Gastrocnemius medialis (tissue), 4 donors: ENCODE results near the gene SLC25A25. TPM values are rescaled to one million over a fixed set of nuclear protein-coding genes. Genes with fewer than 3 reads are reported as not detected.

ENCODE experiments used
- ATAC-seq, 2 donors: fragments of 150-250 bp; one replicate each; pipeline ENCODE4 v1.9.1; 2016
- DNase-seq, 2 donors: peaks; one replicate each; pipeline ENCODE4 v3.0.0-alpha.2; 2019
- H3K27ac ChIP-seq, 4 donors: fragments of 200-600 bp; sonication (generic); 1 replicate in 1 of 4; 2 replicates in 3 of 4; pipeline ENCODE4 v1.5.1; 2016 to 2018; ENCODE audit warnings: mild to moderate bottlenecking in 2 of 4, moderate library complexity in 1 of 4
- H3K27me3 ChIP-seq, 3 donors: fragments of 200-600 bp; sonication (generic) in 2 of 3; 1 replicate in 1 of 3; 2 replicates in 2 of 3; pipeline versions ENCODE4 v1.5.1 to v1.6.0; 2016 to 2019; ENCODE audit warnings: mild to moderate bottlenecking in 1 of 3, moderate library complexity in 1 of 3
- H3K36me3 ChIP-seq, 2 donors: fragments of 200-600 bp; sonication (generic) in 1 of 2; one replicate each; pipeline ENCODE4 v1.5.1; 2017 to 2018
- H3K4me1 ChIP-seq, 2 donors: fragments of 200-600 bp; sonication (generic) in 1 of 2; one replicate each; pipeline ENCODE4 v1.5.1; 2016 to 2017; ENCODE audit warnings: mild to moderate bottlenecking in 2 of 2
- H3K4me3 ChIP-seq, 4 donors: fragments of 200-600 bp; sonication (generic) in 3 of 4; 1 replicate in 1 of 4; 2 replicates in 3 of 4; pipeline ENCODE4 v1.5.1; 2016 to 2019; ENCODE audit warnings: mild to moderate bottlenecking in 2 of 4
- H3K9me3 ChIP-seq, 3 donors: fragments of 200-600 bp; sonication (generic) in 2 of 3; 1 replicate in 1 of 3; 2 replicates in 2 of 3; pipeline ENCODE4 v1.5.1; 2016 to 2019
- CTCF ChIP-seq, 5 experiments: fragments of 450-650 bp in 3 of 5; fragments of 200-600 bp in 2 of 5; sonication (generic) in 2 of 5; IDR thresholded peaks in 4 of 5; conservative IDR thresholded peaks in 1 of 5; 1 replicate in 4 of 5; 2 replicates in 1 of 5; pipeline ENCODE4 v1.5.1; 2016 to 2019; ENCODE audit warnings: antibody characterized with exemption in 5 of 5, mild to moderate bottlenecking in 3 of 5, moderate library complexity in 3 of 5
- POLR2A ChIP-seq, 2 donors: fragments of 450-650 bp; IDR thresholded peaks; one replicate each; pipeline ENCODE4 v1.6.1; 2017; ENCODE audit warnings: antibody characterized with exemption in 2 of 2, mild to moderate bottlenecking in 2 of 2, moderate library complexity in 2 of 2
- in situ Hi-C, 4 donors: fragments of 200-750 bp; cut with MboI; loops; one replicate each; pipeline versions ENCODE4 v1.15.0 to v1.8.0; 2017; ENCODE audit warnings: low sequenced_read_pairs in 4 of 4
- intact Hi-C: fragments of 100-400 bp; cut with DNase I; formaldehyde crosslinking; loops from one replicate; pipeline ENCODE4 v1.15.1; 2023; ENCODE audit warnings: low total_unique reads
- total RNA-seq, 4 donors: library from RNA; depleted of rRNA; stranded (reverse); fragments of >200 nt; gene quantifications; one replicate each; pipeline versions ENCODE4 v1.1.0 to v1.2.3, GENCODE V29; 2016

SLC25A25 gene
- total RNA-seq, 4 donors from 2014 or later, result 26.9 to 98.7 (median 46.0) TPM

GRCh38 chr9:128149951-128150593, 82.0 kb downstream of the SLC25A25 start:
- no peak overlapping the region for H3K27ac ChIP-seq
- peaks cover 0 to 8% of the 10 kb centered on the region in 2 donors for H3K4me1 ChIP-seq
- ATAC-seq, result no peak
- no peak overlapping the region for H3K4me3 ChIP-seq
- no peaks in the 10 kb centered on the region for H3K36me3 ChIP-seq
- TF ChIP-seq POLR2A (IDR thresholded peaks at IDR 0.05), result no peak
- no peak for TF ChIP-seq CTCF (IDR thresholded peaks at IDR 0.05 in 4 of 5, conservative IDR thresholded peaks at IDR 0.05 in 1 of 5)
- H3K9me3 ChIP-seq, result no peaks in the 10 kb centered on the region
- intact Hi-C loops, result no loop called here
- in situ Hi-C loops, result no loop called here
- no peaks in the 10 kb centered on the region for H3K27me3 ChIP-seq
- no peak for DNase-seq

GRCh38 chr9:128150594-128151308, 82.7 kb downstream of the SLC25A25 start:
- no peak for DNase-seq
- TF ChIP-seq CTCF (IDR thresholded peaks at IDR 0.05 in 4 of 5, conservative IDR thresholded peaks at IDR 0.05 in 1 of 5), result no peak
- TF ChIP-seq POLR2A (IDR thresholded peaks at IDR 0.05), result no peak
- H3K36me3 ChIP-seq, result no peaks in the 10 kb centered on the region
- no peak overlapping the region for H3K4me3 ChIP-seq
- H3K27ac ChIP-seq, result no peak overlapping the region
- H3K9me3 ChIP-seq, result no peaks in the 10 kb centered on the region
- intact Hi-C loops (no loop called here), in situ Hi-C loops (no loop called here)
- no peaks in the 10 kb centered on the region for H3K27me3 ChIP-seq
- peaks cover 0 to 8% of the 10 kb centered on the region in 2 donors for H3K4me1 ChIP-seq
- no peak for ATAC-seq

GRCh38 chr9:128151309-128152132, 83.5 kb downstream of the SLC25A25 start:
- Histone ChIP-seq H3K27me3 (no peaks in the 10 kb centered on the region), H3K4me3 (no peak overlapping the region), H3K4me1 (peaks cover 0 to 8% of the 10 kb centered on the region in 2 donors), H3K9me3 (no peaks in the 10 kb centered on the region), H3K36me3 (no peaks in the 10 kb centered on the region), H3K27ac (no peak overlapping the region)
- ATAC-seq (no peak), DNase-seq (no peak)
- TF ChIP-seq POLR2A (IDR thresholded peaks at IDR 0.05) (no peak), CTCF (IDR thresholded peaks at IDR 0.05 in 4 of 5, conservative IDR thresholded peaks at IDR 0.05 in 1 of 5) (no peak)
- in situ Hi-C loops, result no loop called here
- intact Hi-C loops, result no loop called here

DNA sequence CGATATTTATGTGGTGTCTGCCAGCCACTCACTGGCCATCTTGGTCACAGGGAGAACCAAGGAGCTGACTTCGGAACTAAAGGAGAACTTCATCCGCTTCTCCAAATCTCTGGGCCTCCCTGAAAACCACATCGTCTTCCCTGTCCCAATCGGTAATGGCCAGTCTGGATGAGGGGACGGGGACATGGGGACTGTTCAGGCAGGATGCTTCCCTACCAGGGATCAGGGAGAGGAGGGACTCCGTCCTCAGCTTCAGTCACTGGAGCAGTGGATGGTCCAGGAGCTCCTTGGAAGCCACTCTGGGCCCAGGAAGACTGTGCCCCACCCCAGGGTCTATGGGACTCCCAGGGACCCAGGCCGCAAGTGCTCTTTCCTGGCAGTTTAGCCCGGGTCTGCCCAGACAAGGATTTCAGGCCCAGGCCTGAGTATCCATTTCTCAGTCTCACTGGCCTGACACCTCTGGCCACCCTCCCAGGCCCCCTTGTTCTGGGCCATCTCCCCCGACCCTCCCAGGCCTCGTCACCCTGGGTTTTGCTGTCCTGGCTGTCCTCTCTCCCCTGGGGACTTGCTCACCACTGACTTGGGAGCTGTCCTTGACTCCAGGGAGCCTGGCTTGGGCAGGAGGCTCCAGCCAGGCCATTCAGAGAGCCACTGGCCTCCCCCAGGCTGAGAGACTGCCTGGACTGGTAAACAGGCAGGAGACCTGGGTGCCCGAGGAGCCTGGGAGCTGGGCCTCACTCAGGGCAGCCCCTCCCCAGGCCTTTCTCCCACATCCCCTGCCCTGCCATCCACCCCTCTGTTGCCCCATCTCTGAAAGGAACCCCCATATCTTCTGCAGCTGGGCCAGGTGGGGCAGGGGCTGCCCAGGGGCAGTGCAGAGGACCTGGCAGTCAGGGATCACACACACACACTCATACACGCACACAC, 84.4 kb downstream of the SLC25A25 start:
- no peak for DNase-seq

More for the DNA sequence above, 84.4 kb downstream of the SLC25A25 start:
- intact Hi-C loops (no loop called here), in situ Hi-C loops (no loop called here)
- TF ChIP-seq CTCF (IDR thresholded peaks at IDR 0.05 in 4 of 5, conservative IDR thresholded peaks at IDR 0.05 in 1 of 5), result no peak
- TF ChIP-seq POLR2A (IDR thresholded peaks at IDR 0.05), result no peak
- Histone ChIP-seq H3K4me1 (peaks cover 0 to 8% of the 10 kb centered on the region in 2 donors), H3K9me3 (no peaks in the 10 kb centered on the region), H3K4me3 (no peak overlapping the region), H3K27ac (no peak overlapping the region), H3K36me3 (no peaks in the 10 kb centered on the region), H3K27me3 (no peaks in the 10 kb centered on the region)
- no peak for ATAC-seq
